BJ (cell line): Measurements from ENCODE around the gene FAH. TPM values are rescaled to one million over a fixed set of nuclear protein-coding genes. Genes with fewer than 3 reads are reported as not detected.
A peak's percentile ranks its signal among the peaks of the same experiment; 100 is the strongest.

Experiments used
- CTCF ChIA-PET: fragments of 350-600 bp; formaldehyde crosslinking; extraction: SDS; loops from one replicate; lab custom pipeline; 2021; ENCODE audit warnings: antibody characterized with exemption, inconsistent platforms; lab: Yijun Ruan, JAX
- POLR2A ChIA-PET: fragments of 300-600 bp; sonication (Branson Sonifier 250); formaldehyde crosslinking; extraction: SDS; loops from one replicate; lab custom pipeline; 2021; ENCODE audit warnings: antibody characterized with exemption; lab: Charles Lee
- DNase-seq: peaks from one replicate; pipeline ENCODE4 v3.0.0-alpha.2; 2011; ENCODE audit warnings: low read depth
- H3K27me3 ChIP-seq: 2 replicates; pipeline ENCODE4 v1.6.0; 2011; ENCODE audit warnings: low read length; ENCODE audit not compliant: control insufficient read depth, insufficient read depth
- H3K36me3 ChIP-seq: 2 replicates; pipeline ENCODE4 v1.5.1; 2011; ENCODE audit warnings: low read length; ENCODE audit not compliant: control insufficient read depth, insufficient read depth
- H3K4me3 ChIP-seq: 2 replicates; pipeline ENCODE4 v1.5.1; 2011; ENCODE audit warnings: low read depth, mild to moderate bottlenecking, control low read depth, low read length
- CTCF ChIP-seq: IDR thresholded peaks from 2 replicates; pipeline ENCODE4 v1.5.1; 2011; ENCODE audit warnings: low read depth, mild to moderate bottlenecking, control low read depth, inconsistent platforms, low read length, moderate library complexity; ENCODE audit not compliant: insufficient read depth
- polyA plus RNA-seq: library from polyadenylated mRNA; depleted of rRNA; stranded (reverse); fragments of >200 nt; gene quantifications from 2 replicates; pipeline ENCODE4 v1.2.3, GENCODE V29; 2011

FAH gene
- polyA plus RNA-seq, 1 experiment: 72.3 TPM

GRCh38 chr15:80141916-80142598 lies 10.7 kb upstream of the FAH start:
- ChIA-PET POLR2A (no interaction called here), CTCF (no interaction called here)
- Histone ChIP-seq H3K36me3 (no peaks in the 10 kb centered on the region), H3K27me3 (no peaks in the 10 kb centered on the region), H3K4me3 (no peak overlapping the region)
- no peak for TF ChIP-seq CTCF
- DNase-seq: no peak

GRCh38 chr15:80142646-80143045 lies 10.2 kb upstream of the FAH start:
- POLR2A ChIA-PET: no interaction called here
- no peak for TF ChIP-seq CTCF
- Histone ChIP-seq H3K27me3 (no peaks in the 10 kb centered on the region), H3K36me3 (no peaks in the 10 kb centered on the region), H3K4me3 (no peak overlapping the region)
- CTCF ChIA-PET: no interaction called here
- DNase-seq: no peak

GRCh38 chr15:80151148-80151547 lies 1.7 kb upstream of the FAH start:
- no peak for DNase-seq
- CTCF ChIA-PET: no interaction called here
- no peaks in the 10 kb centered on the region for H3K36me3 ChIP-seq
- TF ChIP-seq CTCF: no peak
- H3K27me3 ChIP-seq: no peaks in the 10 kb centered on the region
- POLR2A ChIA-PET: no interaction called here
- no peak overlapping the region for H3K4me3 ChIP-seq

- POLR2A ChIA-PET: interaction anchor here (0.6 to 1.1 kb wide), 2 partner anchors 8 to 9 kb away, joined by 3 read pairs; no protein-coding TSS in a partner anchor
- H3K27me3 ChIP-seq: no peaks in the 10 kb centered on the region
- TF ChIP-seq CTCF: no peak
- H3K4me3 ChIP-seq: no peak overlapping the region
- CTCF ChIA-PET: no interaction called here
- H3K36me3 ChIP-seq: no peaks in the 10 kb centered on the region
- no peak for DNase-seq
Observed at GRCh38 chr15:80151576-80151975, 1.2 kb upstream of the FAH start.

GRCh38 chr15:80152180-80152895 lies 461 bp upstream of the FAH start:
- TF ChIP-seq CTCF: no peak

More at GRCh38 chr15:80152180-80152895, 461 bp upstream of the FAH start:
- peak overlapping the region; percentile 76 for H3K4me3 ChIP-seq
- DNase-seq: peak; percentile 50
- ChIA-PET POLR2A (interaction anchor here (0.6 to 1.1 kb wide), 2 partner anchors 9 kb away, joined by 3 read pairs; no protein-coding TSS in a partner anchor), CTCF (no interaction called here)
- no peaks in the 10 kb centered on the region for H3K36me3 ChIP-seq
- no peaks in the 10 kb centered on the region for H3K27me3 ChIP-seq
